ENCODE data around the gene SLC4A1.

The SLC4A1 gene

GRCh38 chr17:44279666-44280391 lies 11.9 kb upstream of the SLC4A1 start:
- H3K9me3 ChIP-seq (ENCODE audit: low read length), result no peaks in the 10 kb centered on the region
- peaks cover 3% of the 10 kb centered on the region for H3K4me1 ChIP-seq (ENCODE audit: insufficient read depth, low read length)
- H3K36me3 ChIP-seq (ENCODE audit: insufficient read depth, low read length), result no peaks in the 10 kb centered on the region
- H2AFZ ChIP-seq (ENCODE audit: low read depth, low read length), result no peak overlapping the region
- H3K27me3 ChIP-seq (ENCODE audit: insufficient read depth, low read length), result peaks cover 20% of the 10 kb centered on the region
- no peak overlapping the region for H3K4me3 ChIP-seq (ENCODE audit: low read length)

DNA sequence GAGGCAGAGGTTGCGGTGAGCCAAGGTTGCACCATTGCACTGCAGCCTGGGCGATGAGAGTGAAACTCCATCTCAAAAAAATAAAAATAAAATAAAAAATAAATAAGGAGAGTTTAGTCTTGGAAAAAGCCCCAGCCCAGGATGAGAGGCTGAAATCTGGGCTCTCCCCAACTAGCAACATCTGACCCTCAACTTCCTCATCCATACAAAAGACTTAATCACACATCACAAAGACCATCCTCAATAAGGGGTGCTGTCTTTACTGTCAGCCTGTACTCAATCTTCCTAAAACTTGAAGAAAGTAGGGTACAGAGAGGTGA lies 11.4 kb upstream of the SLC4A1 start:
- Histone ChIP-seq H2AFZ (ENCODE audit: low read depth, low read length) (no peak overlapping the region), H3K27me3 (ENCODE audit: insufficient read depth, low read length) (peaks cover 21% of the 10 kb centered on the region), H3K36me3 (ENCODE audit: insufficient read depth, low read length) (no peaks in the 10 kb centered on the region), H3K4me1 (ENCODE audit: insufficient read depth, low read length) (peaks cover 3% of the 10 kb centered on the region), H3K4me3 (ENCODE audit: low read length) (no peak overlapping the region), H3K9me3 (ENCODE audit: low read length) (no peaks in the 10 kb centered on the region)

DNA sequence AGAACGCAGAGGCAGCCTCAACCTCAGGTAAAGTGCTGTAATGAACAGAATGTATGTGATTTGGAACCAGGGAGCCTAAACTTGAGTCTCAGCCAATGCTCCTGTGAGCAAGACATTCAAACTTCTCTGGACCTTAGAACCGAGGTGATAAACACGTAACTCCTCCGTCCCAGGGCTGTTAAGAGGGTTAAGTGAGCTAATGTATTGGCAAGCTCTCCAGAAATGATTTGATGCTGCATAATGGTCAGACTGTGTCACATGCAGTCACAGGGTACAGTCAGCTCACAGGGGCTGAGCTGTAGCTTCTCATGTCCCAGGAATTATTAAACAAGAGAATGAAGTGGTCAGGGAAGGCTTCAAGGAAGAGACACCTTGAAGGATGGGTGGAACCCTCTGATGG lies 10.0 kb upstream of the SLC4A1 start:
- Histone ChIP-seq H3K4me3 (ENCODE audit: low read length) (no peak overlapping the region), H3K9me3 (ENCODE audit: low read length) (no peaks in the 10 kb centered on the region), H3K4me1 (ENCODE audit: insufficient read depth, low read length) (peaks cover 3% of the 10 kb centered on the region), H2AFZ (ENCODE audit: low read depth, low read length) (no peak overlapping the region), H3K36me3 (ENCODE audit: insufficient read depth, low read length) (no peaks in the 10 kb centered on the region), H3K27me3 (ENCODE audit: insufficient read depth, low read length) (peaks cover 24% of the 10 kb centered on the region)

DNA sequence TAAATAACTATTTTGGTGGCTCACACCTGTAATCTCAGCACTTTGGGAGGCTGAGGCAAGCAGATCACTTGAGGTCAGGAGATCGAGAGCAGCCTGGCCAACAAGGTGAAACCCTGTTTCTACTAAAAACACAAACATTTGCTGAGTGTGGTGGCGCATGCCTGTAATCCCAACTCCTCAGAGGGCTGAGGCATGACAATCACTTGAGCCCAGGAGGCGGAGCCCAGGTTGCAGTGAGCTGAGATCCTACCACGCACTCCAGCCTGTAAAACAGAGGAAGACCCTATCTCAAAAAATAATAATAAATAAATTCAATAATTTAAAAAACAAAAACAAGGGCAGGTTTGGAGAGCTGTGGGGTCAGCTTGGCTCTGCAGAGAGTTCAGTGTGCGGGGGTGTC lies 5.7 kb upstream of the SLC4A1 start:
- no peaks in the 10 kb centered on the region for H3K36me3 ChIP-seq (ENCODE audit: insufficient read depth, low read length)
- no peaks in the 10 kb centered on the region for H3K4me1 ChIP-seq (ENCODE audit: insufficient read depth, low read length)
- H2AFZ ChIP-seq (ENCODE audit: low read depth, low read length), result no peak overlapping the region
- no peak overlapping the region for H3K4me3 ChIP-seq (ENCODE audit: low read length)
- H3K27me3 ChIP-seq (ENCODE audit: insufficient read depth, low read length), result peaks cover 18% of the 10 kb centered on the region
- H3K9me3 ChIP-seq (ENCODE audit: low read length), result no peaks in the 10 kb centered on the region

DNA sequence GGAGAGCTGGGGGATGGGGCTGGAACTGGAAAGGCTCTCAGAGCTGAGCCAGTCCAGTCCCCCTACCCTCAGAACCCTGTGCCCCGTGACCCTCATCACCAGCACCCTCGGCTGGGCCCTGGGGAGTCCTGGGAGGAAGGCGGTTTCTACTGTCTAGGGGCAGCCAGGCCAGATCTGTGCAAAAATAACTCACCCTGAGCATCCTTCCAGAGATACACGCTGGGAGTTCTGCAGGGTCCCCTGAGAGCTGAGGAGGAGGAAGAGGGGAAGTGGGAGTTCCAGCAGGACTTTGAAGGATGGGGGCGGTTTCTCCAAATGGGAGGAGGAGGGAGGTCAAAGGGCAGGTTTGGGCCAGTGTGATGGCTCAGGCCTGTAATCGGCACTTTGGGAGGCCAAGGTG lies 5.0 kb upstream of the SLC4A1 start:
- peaks cover 18% of the 10 kb centered on the region for H3K27me3 ChIP-seq (ENCODE audit: insufficient read depth, low read length)
- H3K36me3 ChIP-seq (ENCODE audit: insufficient read depth, low read length), result no peaks in the 10 kb centered on the region
- no peak overlapping the region for H2AFZ ChIP-seq (ENCODE audit: low read depth, low read length)
- no peak overlapping the region for H3K4me3 ChIP-seq (ENCODE audit: low read length)
- no peaks in the 10 kb centered on the region for H3K9me3 ChIP-seq (ENCODE audit: low read length)
- H3K4me1 ChIP-seq (ENCODE audit: insufficient read depth, low read length), result no peaks in the 10 kb centered on the region

DNA sequence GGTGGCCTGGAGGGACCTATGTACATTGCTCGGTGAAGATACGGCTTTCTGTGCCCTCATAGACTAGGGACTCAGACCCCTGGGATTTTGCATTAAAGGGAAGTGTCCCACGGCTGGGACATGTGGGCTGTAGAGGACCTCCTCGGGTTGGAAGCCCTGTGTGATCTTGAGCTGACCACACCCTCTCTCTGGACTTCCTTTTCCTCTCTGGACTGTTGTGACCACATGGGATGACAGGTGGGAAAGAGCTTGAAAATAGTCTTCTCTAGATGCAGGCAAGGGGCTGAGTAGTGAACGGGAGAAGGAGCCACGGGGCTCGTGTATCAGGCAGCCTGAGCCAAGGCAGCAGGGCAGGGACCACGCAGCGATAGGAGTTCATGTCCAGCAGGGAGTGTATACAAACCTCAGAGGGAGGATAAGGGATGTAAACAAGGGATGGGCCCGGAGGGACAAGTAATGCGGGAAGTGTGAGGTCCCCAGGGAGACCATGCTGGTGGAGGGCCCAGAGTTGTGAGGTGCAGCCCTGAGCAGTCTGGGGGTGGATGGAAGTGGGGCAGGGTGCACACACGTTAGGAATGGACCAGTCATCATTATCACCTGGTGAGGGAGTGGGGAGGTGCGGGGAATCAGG lies 4.5 kb upstream of the SLC4A1 start:
- Histone ChIP-seq H3K4me3 (ENCODE audit: low read length) (no peak overlapping the region), H3K36me3 (ENCODE audit: insufficient read depth, low read length) (no peaks in the 10 kb centered on the region), H3K9me3 (ENCODE audit: low read length) (no peaks in the 10 kb centered on the region)

GRCh38 chr17:44269535-44270240 lies 1.8 kb upstream of the SLC4A1 start:
- peaks cover 13% of the 10 kb centered on the region for H3K27me3 ChIP-seq (ENCODE audit: insufficient read depth, low read length)
- H3K4me1 ChIP-seq (ENCODE audit: insufficient read depth, low read length), result no peaks in the 10 kb centered on the region
- H3K4me3 ChIP-seq (ENCODE audit: low read length), result no peak overlapping the region

More for the DNA sequence above, 4.5 kb upstream of the SLC4A1 start:
- H2AFZ ChIP-seq (ENCODE audit: low read depth, low read length), result no peak overlapping the region
- H3K27me3 ChIP-seq (ENCODE audit: insufficient read depth, low read length), result peaks cover 18% of the 10 kb centered on the region
- H3K4me1 ChIP-seq (ENCODE audit: insufficient read depth, low read length), result no peaks in the 10 kb centered on the region

GRCh38 chr17:44268709-44269534 lies 987 bp upstream of the SLC4A1 start:
- no peak overlapping the region for H3K4me3 ChIP-seq (ENCODE audit: low read length)
- no peaks in the 10 kb centered on the region for H3K4me1 ChIP-seq (ENCODE audit: insufficient read depth, low read length)
- no peaks in the 10 kb centered on the region for H3K36me3 ChIP-seq (ENCODE audit: insufficient read depth, low read length)
- peaks cover 10% of the 10 kb centered on the region for H3K27me3 ChIP-seq (ENCODE audit: insufficient read depth, low read length)
- H2AFZ ChIP-seq (ENCODE audit: low read depth, low read length), result no peak overlapping the region
- H3K9me3 ChIP-seq (ENCODE audit: low read length), result no peaks in the 10 kb centered on the region

More at GRCh38 chr17:44269535-44270240, 1.8 kb upstream of the SLC4A1 start:
- Histone ChIP-seq H3K9me3 (ENCODE audit: low read length) (no peaks in the 10 kb centered on the region), H3K36me3 (ENCODE audit: insufficient read depth, low read length) (no peaks in the 10 kb centered on the region), H2AFZ (ENCODE audit: low read depth, low read length) (no peak overlapping the region)

GRCh38 chr17:44267165-44267455 lies 825 bp downstream of the SLC4A1 start:
- Histone ChIP-seq H2AFZ (ENCODE audit: low read depth, low read length) (no peak overlapping the region), H3K27me3 (ENCODE audit: insufficient read depth, low read length) (peaks cover 12% of the 10 kb centered on the region)

GRCh38 chr17:44266402-44267164 lies 1.4 kb downstream of the SLC4A1 start:
- Histone ChIP-seq H3K9me3 (ENCODE audit: low read length) (no peaks in the 10 kb centered on the region), H2AFZ (ENCODE audit: low read depth, low read length) (no peak overlapping the region), H3K27me3 (ENCODE audit: insufficient read depth, low read length) (peaks cover 10% of the 10 kb centered on the region), H3K4me3 (ENCODE audit: low read length) (no peak overlapping the region), H3K36me3 (ENCODE audit: insufficient read depth, low read length) (no peaks in the 10 kb centered on the region), H3K4me1 (ENCODE audit: insufficient read depth, low read length) (no peaks in the 10 kb centered on the region)

More at GRCh38 chr17:44267165-44267455, 825 bp downstream of the SLC4A1 start:
- Histone ChIP-seq H3K4me3 (ENCODE audit: low read length) (no peak overlapping the region), H3K36me3 (ENCODE audit: insufficient read depth, low read length) (no peaks in the 10 kb centered on the region), H3K4me1 (ENCODE audit: insufficient read depth, low read length) (no peaks in the 10 kb centered on the region), H3K9me3 (ENCODE audit: low read length) (no peaks in the 10 kb centered on the region)

DNA sequence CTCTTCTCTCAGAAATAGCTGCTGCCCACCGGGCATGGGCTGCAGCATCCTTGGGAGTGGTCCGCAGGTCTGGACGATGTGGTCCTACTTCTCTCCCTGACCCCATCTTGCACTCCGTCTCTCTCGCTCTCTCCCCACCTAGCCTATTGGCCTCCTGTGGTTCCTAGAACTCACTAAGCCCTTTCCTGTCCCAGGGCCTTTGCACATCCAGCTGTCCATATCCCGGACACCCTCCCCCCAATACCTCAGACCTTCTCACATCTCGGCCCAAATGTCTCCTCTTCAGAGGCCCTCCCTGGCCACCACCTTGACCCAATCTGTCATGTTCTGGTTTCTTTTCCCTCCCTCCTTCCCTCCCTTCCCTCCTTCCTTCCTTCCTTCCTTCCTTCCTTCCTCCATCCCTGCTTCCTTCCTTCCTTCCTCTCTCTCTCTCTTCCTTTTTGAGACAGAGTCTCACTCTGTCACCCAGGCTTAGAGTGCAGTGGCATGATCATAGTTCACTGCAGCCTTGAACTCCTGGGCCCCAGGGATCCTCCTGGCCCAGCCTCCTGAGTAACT lies 4.5 kb downstream of the SLC4A1 start:
- H2AFZ ChIP-seq (ENCODE audit: low read depth, low read length), result no peak overlapping the region
- no peaks in the 10 kb centered on the region for H3K36me3 ChIP-seq (ENCODE audit: insufficient read depth, low read length)
- peaks cover 24% of the 10 kb centered on the region for H3K27me3 ChIP-seq (ENCODE audit: insufficient read depth, low read length)
- H3K4me1 ChIP-seq (ENCODE audit: insufficient read depth, low read length), result no peaks in the 10 kb centered on the region
- no peaks in the 10 kb centered on the region for H3K9me3 ChIP-seq (ENCODE audit: low read length)
- no peak overlapping the region for H3K4me3 ChIP-seq (ENCODE audit: low read length)

DNA sequence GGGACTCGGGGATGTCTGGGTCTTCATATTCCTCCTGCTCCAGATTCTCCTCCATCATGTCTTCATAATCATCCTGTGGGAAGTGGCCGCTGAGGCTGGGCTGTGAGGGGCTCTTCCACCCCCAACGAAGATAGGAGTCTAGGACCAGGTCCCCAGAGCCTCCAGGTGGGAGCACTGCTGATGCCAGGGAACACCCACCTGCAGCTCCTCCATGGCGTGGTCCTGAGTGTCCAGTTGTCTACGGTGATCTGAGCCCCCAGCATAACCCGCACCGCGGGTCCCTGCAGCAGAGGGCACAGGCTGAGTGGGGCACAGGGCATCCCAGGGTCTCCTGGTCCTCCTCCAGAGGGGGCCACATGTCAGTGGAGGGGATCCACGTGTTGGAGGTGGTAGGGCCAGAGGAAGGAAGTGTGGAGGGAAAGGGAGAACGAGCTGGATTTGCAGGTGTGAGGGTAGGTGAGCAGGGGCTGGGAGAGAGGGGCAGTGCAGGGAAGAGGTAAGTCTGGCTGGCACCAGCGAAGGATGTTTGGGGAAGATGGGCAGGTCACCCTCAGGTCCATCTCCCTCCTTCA lies 5.2 kb downstream of the SLC4A1 start:
- Histone ChIP-seq H3K4me1 (ENCODE audit: insufficient read depth, low read length) (no peaks in the 10 kb centered on the region), H3K27me3 (ENCODE audit: insufficient read depth, low read length) (peaks cover 29% of the 10 kb centered on the region), H3K9me3 (ENCODE audit: low read length) (no peaks in the 10 kb centered on the region), H3K4me3 (ENCODE audit: low read length) (no peak overlapping the region), H2AFZ (ENCODE audit: low read depth, low read length) (no peak overlapping the region), H3K36me3 (ENCODE audit: insufficient read depth, low read length) (no peaks in the 10 kb centered on the region)
